PC-9 (cell line): Measurements from ENCODE around the gene HMOX1. TPM values are rescaled to one million over a fixed set of nuclear protein-coding genes. Genes with fewer than 3 reads are reported as not detected.
A peak's percentile ranks its signal among the peaks of the same experiment; 100 is the strongest.

Experiments
- BruUV-seq: library from RNA; stranded (reverse); fragments of 400-500 nt; replicated peaks from 2 replicates; lab custom pipeline; 2021; lab: Mats Ljungman, UMichigan
- CTCF ChIA-PET: fragments of 300-600 bp; sonication (Branson Sonifier 250); formaldehyde crosslinking; loops from one replicate; lab custom pipeline; 2022; ENCODE audit warnings: antibody characterized with exemption; lab: Charles Lee
- POLR2A ChIA-PET: fragments of 300-600 bp; sonication (Branson Sonifier 250); formaldehyde crosslinking; loops from one replicate; lab custom pipeline; 2022; ENCODE audit warnings: antibody characterized with exemption; ENCODE audit not compliant: unreplicated experiment; lab: Charles Lee
- DNase-seq, 2 experiments: peaks; one replicate each; pipeline versions ENCODE4 v3.0.0 to v3.0.0-alpha.2; 2015 to 2022; ENCODE audit warnings: mixed read lengths in 1 of 2
- H2AFZ ChIP-seq: fragments of 200-600 bp; sonication (generic); 2 replicates; pipeline ENCODE4 v1.8.1; 2017; ENCODE audit warnings: antibody characterized with exemption
- H3F3A ChIP-seq: fragments of 200-600 bp; sonication (generic); 2 replicates; pipeline ENCODE4 v1.8.1; 2017; ENCODE audit warnings: antibody characterized with exemption, mild to moderate bottlenecking, low read depth; ENCODE audit not compliant: insufficient read depth
- H3K27ac ChIP-seq: fragments of 200-600 bp; sonication (generic); 2 replicates; pipeline ENCODE4 v1.6.1; 2016; ENCODE audit warnings: mixed run types
- H3K27me3 ChIP-seq: fragments of 200-600 bp; sonication (generic); 2 replicates; pipeline ENCODE4 v1.6.1; 2016; ENCODE audit warnings: low read depth, mixed run types; ENCODE audit not compliant: insufficient read depth
- H3K36me3 ChIP-seq: fragments of 200-600 bp; sonication (generic); 2 replicates; pipeline ENCODE4 v1.6.1; 2016; ENCODE audit warnings: low read depth, mixed run types
- H3K4me1 ChIP-seq: fragments of 200-600 bp; sonication (generic); replicated peaks from 2 replicates; pipeline ENCODE4 v1.6.1; 2016; ENCODE audit warnings: mixed run types; ENCODE audit not compliant: insufficient read depth
- H3K4me2 ChIP-seq: fragments of 200-600 bp; sonication (generic); 2 replicates; pipeline ENCODE4 v1.6.1; 2017; ENCODE audit warnings: mixed run types
- H3K4me3 ChIP-seq: fragments of 200-600 bp; sonication (generic); 2 replicates; pipeline ENCODE4 v1.6.1; 2016; ENCODE audit warnings: mixed run types
- H3K79me2 ChIP-seq: fragments of 200-600 bp; sonication (generic); 2 replicates; pipeline ENCODE4 v1.6.1; 2017; ENCODE audit warnings: low read depth, mixed run types
- H3K9me2 ChIP-seq: fragments of 200-600 bp; sonication (generic); 2 replicates; pipeline ENCODE4 v1.8.1; 2017; ENCODE audit warnings: mild to moderate bottlenecking; ENCODE audit not compliant: insufficient read depth
- H3K9me3 ChIP-seq: fragments of 200-600 bp; sonication (generic); 2 replicates; pipeline ENCODE4 v1.8.1; 2016; ENCODE audit warnings: low read depth; ENCODE audit not compliant: insufficient read depth
- H4K20me1 ChIP-seq: fragments of 200-600 bp; sonication (generic); 2 replicates; pipeline ENCODE4 v1.8.1; 2017; ENCODE audit not compliant: insufficient read depth
- CTCF ChIP-seq: fragments of 200-600 bp; sonication (generic); conservative IDR thresholded peaks from 2 replicates; pipeline ENCODE4 v1.6.1; 2017; ENCODE audit warnings: mixed run types, antibody characterized with exemption, mild to moderate bottlenecking, moderate library complexity
- EZH2 ChIP-seq: fragments of 200-600 bp; sonication (generic); IDR thresholded peaks from 2 replicates; pipeline ENCODE4 v1.8.0; 2017; ENCODE audit warnings: antibody characterized with exemption, low read depth
- intact Hi-C: fragments of 100-400 bp; cut with micrococcal nuclease; formaldehyde crosslinking; loops from one replicate; pipeline ENCODE4 v1.10.0; 2022; ENCODE audit not compliant: unreplicated experiment
- total RNA-seq: library from RNA; stranded (reverse); gene quantifications from 2 replicates; pipeline ENCODE4 v1.2.3, GENCODE V29; 2021

HMOX1 gene
- total RNA-seq, 1 experiment from 2014 or later = 23.7 TPM

GRCh38 chr22:35349704-35350538 lies 31.0 kb upstream of the HMOX1 start:
- Histone ChIP-seq H3K9me2 (no peaks in the 10 kb centered on the region), H3K36me3 (no peaks in the 10 kb centered on the region), H3K4me3 (no peak overlapping the region), H2AFZ (no peak overlapping the region; the same call in 1 of the 2 replicates), H3K79me2 (no peaks in the 10 kb centered on the region), H4K20me1 (no peaks in the 10 kb centered on the region), H3K4me1 (peaks cover 12% of the 10 kb centered on the region), H3K9me3 (no peaks in the 10 kb centered on the region), H3F3A (peaks cover 9% of the 10 kb centered on the region), H3K27me3 (no peaks in the 10 kb centered on the region), H3K27ac (peak overlapping the region; percentile 24; the same call in 1 of the 2 replicates), H3K4me2 (peak overlapping the region; percentile 97)
- POLR2A ChIA-PET = no interaction called here
- TF ChIP-seq EZH2 (no peak), CTCF (no peak)
- CTCF ChIA-PET = interaction anchor here (0.6 to 1.9 kb wide), 4 partner anchors 16 to 277 kb away, joined by 6 to 14 read pairs (median 9); no protein-coding TSS in a partner anchor
- intact Hi-C loops = loop anchor here (1.0 to 10.0 kb wide), 9 partner anchors 47 to 774 kb away; no protein-coding TSS in a partner anchor
- no peak for DNase-seq
- no TSS peak for BruUV-seq

GRCh38 chr22:35350539-35351503 lies 30.1 kb upstream of the HMOX1 start:
- Histone ChIP-seq H3K4me1 (peaks cover 12% of the 10 kb centered on the region), H3F3A (peaks cover 13% of the 10 kb centered on the region), H3K79me2 (no peaks in the 10 kb centered on the region), H3K9me3 (no peaks in the 10 kb centered on the region), H3K4me3 (peak overlapping the region; percentile 67), H4K20me1 (no peaks in the 10 kb centered on the region), H3K9me2 (no peaks in the 10 kb centered on the region), H3K27me3 (no peaks in the 10 kb centered on the region), H3K36me3 (no peaks in the 10 kb centered on the region), H2AFZ (peak overlapping the region; percentile 86), H3K4me2 (peak overlapping the region; percentile 97), H3K27ac (peak overlapping the region; percentile 33)
- TF ChIP-seq CTCF (peak; percentile 83), EZH2 (no peak)
- ChIA-PET CTCF (interaction anchor here (0.6 to 1.9 kb wide), 10 partner anchors 10 to 715 kb away, joined by 3 to 14 read pairs (median 5); partner anchors contain the start of gene TOM1), POLR2A (interaction anchor here (0.5 to 0.6 kb wide), 7 partner anchors 30 to 868 kb away, joined by 3 to 9 read pairs (median 3); no protein-coding TSS in a partner anchor)
- no TSS peak for BruUV-seq
- peak; percentile 75 to 92 for DNase-seq
- intact Hi-C loops = loop anchor here (1.0 to 10.0 kb wide), 10 partner anchors 46 to 773 kb away; no protein-coding TSS in a partner anchor
